Mesendoderm (in vitro differentiated cells): ENCODE data around the gene PTGDS.

Experiments used
- DNase-seq: peaks from one replicate; pipeline ENCODE4 v3.0.0; 2013
- H2AK5ac ChIP-seq: 2 replicates; pipeline ENCODE4 v1.6.1; 2013; ENCODE audit warnings: low read length, inconsistent platforms
- H2BK120ac ChIP-seq: 2 replicates; pipeline ENCODE4 v1.6.1; 2013; ENCODE audit warnings: low read depth, mild to moderate bottlenecking, low read length, moderate library complexity, mixed read lengths
- H2BK15ac ChIP-seq: replicated peaks from 2 replicates; pipeline ENCODE4 v1.6.1; 2013; ENCODE audit warnings: low read depth, mild to moderate bottlenecking, moderate library complexity
- H2BK5ac ChIP-seq: 2 replicates; pipeline ENCODE4 v1.6.1; 2013; ENCODE audit warnings: low read length, inconsistent platforms
- H3K18ac ChIP-seq: 2 replicates; pipeline ENCODE4 v1.6.1; 2013; ENCODE audit warnings: mild to moderate bottlenecking, low read length, mixed read lengths
- H3K23ac ChIP-seq: one replicate; pipeline ENCODE4 v1.6.1; 2013; ENCODE audit warnings: low read length
- H3K27ac ChIP-seq: 2 replicates; pipeline ENCODE4 v1.5.1; 2013; ENCODE audit warnings: low read depth, mild to moderate bottlenecking, inconsistent platforms, low read length, moderate library complexity
- H3K27me3 ChIP-seq: 2 replicates; pipeline ENCODE4 v1.6.1; 2013; ENCODE audit warnings: low read length, control low read depth, mild to moderate bottlenecking, inconsistent platforms; ENCODE audit not compliant: insufficient read depth, poor library complexity
- H3K36me3 ChIP-seq: 2 replicates; pipeline ENCODE4 v1.6.1; 2013; ENCODE audit warnings: low read length, inconsistent platforms; ENCODE audit not compliant: control insufficient read depth, insufficient read depth
- H3K4ac ChIP-seq: one replicate; pipeline ENCODE4 v1.6.1; 2013; ENCODE audit warnings: low read depth, mild to moderate bottlenecking, low read length, moderate library complexity
- H3K4me1 ChIP-seq: 2 replicates; pipeline ENCODE4 v1.6.1; 2013; ENCODE audit warnings: low read depth, low read length, inconsistent platforms; ENCODE audit not compliant: control insufficient read depth
- H3K4me2 ChIP-seq: 2 replicates; pipeline ENCODE4 v1.6.1; 2013; ENCODE audit warnings: low read length
- H3K4me3 ChIP-seq: 2 replicates; pipeline ENCODE4 v1.5.1; 2013; ENCODE audit warnings: mild to moderate bottlenecking, low read length
- H3K56ac ChIP-seq: one replicate; pipeline ENCODE4 v1.6.1; 2013; ENCODE audit warnings: low read length
- H3K79me1 ChIP-seq: 2 replicates; pipeline ENCODE4 v1.6.1; 2013; ENCODE audit warnings: low read length, inconsistent platforms
- H3K79me2 ChIP-seq: 2 replicates; pipeline ENCODE4 v1.6.1; 2013; ENCODE audit warnings: mild to moderate bottlenecking, low read length; ENCODE audit not compliant: control insufficient read depth, insufficient read depth
- H3K9ac ChIP-seq: 2 replicates; pipeline ENCODE4 v1.6.1; 2013; ENCODE audit warnings: low read length, inconsistent platforms
- H4K5ac ChIP-seq: one replicate; pipeline ENCODE4 v1.6.1; 2013; ENCODE audit warnings: low read length
- H4K8ac ChIP-seq: one replicate; pipeline ENCODE4 v1.6.1; 2013; ENCODE audit warnings: low read depth, mild to moderate bottlenecking, control low read depth, low read length, moderate library complexity
- WGBS: extraction: QIAGEN DNeasy Blood & Tissue Kit; methylation state at CpG from one replicate; pipeline ENCODE4 v1.1.7; 2013; ENCODE audit warnings: low lambda C conversion rate, missing lambda C conversion rate; ENCODE audit not compliant: insufficient coverage; ENCODE audit errors: extremely low coverage; 5-methylcytosine and 5-hydroxymethylcytosine counted together

The PTGDS gene

DNA sequence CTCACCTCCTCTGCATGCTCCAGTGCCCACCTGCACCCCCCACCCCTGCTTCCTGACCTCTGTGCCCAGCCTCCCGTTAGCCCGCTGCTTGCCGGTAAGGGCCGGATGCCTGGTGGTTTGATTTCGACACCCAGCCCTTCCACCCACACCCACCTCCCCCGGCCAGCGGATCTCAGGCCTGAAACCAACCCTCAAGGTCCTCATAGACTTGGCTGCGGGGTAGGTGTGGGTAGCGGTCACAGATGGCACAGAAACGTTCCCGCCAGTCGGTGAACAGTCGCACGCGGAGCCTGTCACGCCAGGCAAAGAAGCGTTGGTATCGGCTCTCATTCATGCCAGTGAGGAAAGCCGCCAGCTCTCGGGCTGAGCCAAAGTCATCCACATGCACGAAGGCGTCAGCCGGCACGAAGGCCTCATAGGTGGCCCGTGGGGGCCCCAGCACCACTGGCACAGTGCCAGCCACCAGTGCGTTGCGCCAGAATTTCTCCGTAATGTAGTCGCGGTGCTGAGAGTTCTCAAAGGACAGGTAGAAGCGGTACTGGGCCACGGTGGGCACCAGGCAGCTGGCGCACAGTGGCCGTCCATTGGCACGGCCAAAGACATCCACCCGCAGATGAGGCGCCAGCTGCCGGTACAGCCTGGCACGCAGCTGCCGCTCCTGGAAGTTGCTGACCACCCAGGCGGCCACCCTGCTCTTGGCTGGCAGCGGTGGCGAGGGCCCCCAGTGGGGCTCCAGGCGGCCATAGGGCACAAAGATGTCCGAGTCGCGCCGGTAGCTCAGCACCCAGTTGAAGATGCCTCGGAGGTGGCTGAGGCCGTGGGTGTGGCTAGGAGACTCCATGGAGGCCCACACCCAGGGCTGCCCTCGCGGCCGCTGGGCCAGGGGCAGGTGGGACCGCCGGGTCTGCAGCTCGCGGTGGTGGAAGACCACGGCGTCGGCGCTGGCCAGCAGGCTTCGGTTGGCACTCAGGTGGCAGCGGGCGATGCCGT, 53.5 kb downstream of the PTGDS start:
- no peak overlapping the region for H3K56ac ChIP-seq
- H2AK5ac ChIP-seq = no peak overlapping the region
- no peak overlapping the region for H4K8ac ChIP-seq
- no peak overlapping the region for H3K18ac ChIP-seq
- no peaks in the 10 kb centered on the region for H3K79me1 ChIP-seq
- no peak overlapping the region for H2BK120ac ChIP-seq
- no peak overlapping the region for H3K4ac ChIP-seq
- H3K4me2 ChIP-seq = no peak overlapping the region
- H2BK5ac ChIP-seq = no peak overlapping the region
- no peak overlapping the region for H3K4me3 ChIP-seq
- H3K79me2 ChIP-seq = no peaks in the 10 kb centered on the region
- H3K36me3 ChIP-seq = no peaks in the 10 kb centered on the region
- no peak overlapping the region for H2BK15ac ChIP-seq
- H3K27me3 ChIP-seq = no peaks in the 10 kb centered on the region
- H3K23ac ChIP-seq = no peak overlapping the region
- H3K9ac ChIP-seq = no peak overlapping the region
- no peak overlapping the region for H3K27ac ChIP-seq
- WGBS = no CpG with 5 or more reads among the region's 65 CpGs
- DNase-seq = no peak
- H4K5ac ChIP-seq = no peak overlapping the region
- no peaks in the 10 kb centered on the region for H3K4me1 ChIP-seq
